ENCODE results near the gene RUNDC1.
"Not testable (repeated sequence)": the region's sequence is repeated elsewhere in the genome, so short reads cannot be mapped to it uniquely, and the experiment has no call there.

The RUNDC1 gene

GRCh38 chr17:42991471-42991870 lies 11.1 kb downstream of the RUNDC1 start:
- no peak for DNase-seq (ENCODE audit: low read depth in 2 of 2)

GRCh38 chr17:42992872-42993271 lies 12.5 kb downstream of the RUNDC1 start:
- no peak for DNase-seq (ENCODE audit: low read depth in 2 of 2)

- not testable (repeated sequence) for DNase-seq (ENCODE audit: low read depth in 2 of 2)
Measured at GRCh38 chr17:42993913-42994312, 13.5 kb downstream of the RUNDC1 start.

GRCh38 chr17:42997390-42997983 lies 17.1 kb downstream of the RUNDC1 start:
- DNase-seq (ENCODE audit: low read depth in 2 of 2), result no peak

GRCh38 chr17:42997984-42998938 lies 17.9 kb downstream of the RUNDC1 start, which contains the start of gene RPL27:
Gene RPL27, plus strand, starts transcription at chr17:42998419. Its CDS starts 332 bp downstream, at chr17:42998751.
- peak; percentile 95 to 96 for DNase-seq (ENCODE audit: low read depth in 2 of 2)

- DNase-seq (ENCODE audit: low read depth in 2 of 2), result no peak
Measured at GRCh38 chr17:42999003-42999525, 18.7 kb downstream of the RUNDC1 start.

- DNase-seq (ENCODE audit: low read depth in 2 of 2), result not testable (repeated sequence)
Measured at GRCh38 chr17:43000894-43001293, 20.5 kb downstream of the RUNDC1 start.

- no peak for DNase-seq (ENCODE audit: low read depth in 2 of 2)
Measured at GRCh38 chr17:43003542-43004172, 23.3 kb downstream of the RUNDC1 start.

GRCh38 chr17:43006639-43007551 lies 26.5 kb downstream of the RUNDC1 start, which contains the start of gene IFI35:
Gene IFI35, plus strand, starts transcription at chr17:43006784. Its CDS starts 164 bp downstream, at chr17:43006948.
- peak; percentile 77 to 79 for DNase-seq (ENCODE audit: low read depth in 2 of 2)

- no peak for DNase-seq (ENCODE audit: low read depth in 2 of 2)
Measured at GRCh38 chr17:43010667-43011308, 30.4 kb downstream of the RUNDC1 start.

GRCh38 chr17:43011728-43012472 lies 31.5 kb downstream of the RUNDC1 start:
- no peak for DNase-seq (ENCODE audit: low read depth in 2 of 2)

- DNase-seq (ENCODE audit: low read depth in 2 of 2), result no peak
Measured at GRCh38 chr17:43013296-43013695, 32.9 kb downstream of the RUNDC1 start.

GRCh38 chr17:43014020-43014648 lies 33.8 kb downstream of the RUNDC1 start:
- no peak for DNase-seq (ENCODE audit: low read depth in 2 of 2)

GRCh38 chr17:43014649-43015542 lies 34.5 kb downstream of the RUNDC1 start:
- DNase-seq (ENCODE audit: low read depth in 2 of 2), result no peak

- no peak for DNase-seq (ENCODE audit: low read depth in 2 of 2)
Measured at GRCh38 chr17:43015579-43015978, 35.2 kb downstream of the RUNDC1 start.

GRCh38 chr17:43016216-43016615 lies 35.9 kb downstream of the RUNDC1 start:
- no peak for DNase-seq (ENCODE audit: low read depth in 2 of 2)

- DNase-seq (ENCODE audit: low read depth in 2 of 2), result no peak
Measured at GRCh38 chr17:43018008-43018853, 37.9 kb downstream of the RUNDC1 start.

Data from stimulated activated CD4-positive, alpha-beta T cell treated with anti-CD3 and anti-CD28 coated beads, Interleukin-12 subunit alpha, Interleukin-12 subunit beta, amount 100 ng/mL, for 24 hours (primary cell).